HG03097 (cell line): Measurements from ENCODE around the gene TOMM5.
"Not testable (repeated sequence)": the region's sequence is repeated elsewhere in the genome, so short reads cannot be mapped to it uniquely, and the experiment has no call there.

Experiments
- ATAC-seq: cut with Tn5 transposase; IDR thresholded peaks from one replicate; pipeline ENCODE4 v1.9.1; 2021; ENCODE audit not compliant: unreplicated experiment, low FRiP score

Gene TOMM5

GRCh38 chr9:37617161-37617560, 24.8 kb upstream of the TOMM5 start:
- no peak for ATAC-seq

DNA sequence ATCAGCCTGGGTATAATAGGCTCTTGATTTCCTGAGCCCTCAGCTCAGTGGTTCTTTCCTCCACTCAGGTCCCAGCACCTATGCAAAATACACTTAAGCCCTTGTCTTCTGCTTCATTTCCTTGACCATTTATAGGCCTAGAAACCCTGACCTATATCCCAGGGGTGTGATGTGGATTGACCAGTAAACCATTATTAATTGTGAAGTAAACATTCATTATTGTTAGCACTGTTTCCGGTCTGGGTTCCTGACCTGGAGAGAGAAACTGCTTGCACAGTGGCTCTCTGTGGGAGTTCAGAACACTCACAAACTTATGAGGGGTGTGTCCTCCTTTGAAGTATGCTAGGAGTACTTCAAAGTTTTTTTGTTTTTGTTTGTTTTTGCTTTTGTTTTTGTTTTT, 19.6 kb upstream of the TOMM5 start:
- ATAC-seq, result no peak

- no peak for ATAC-seq
Observed at GRCh38 chr9:37611014-37611413, 18.6 kb upstream of the TOMM5 start.

DNA sequence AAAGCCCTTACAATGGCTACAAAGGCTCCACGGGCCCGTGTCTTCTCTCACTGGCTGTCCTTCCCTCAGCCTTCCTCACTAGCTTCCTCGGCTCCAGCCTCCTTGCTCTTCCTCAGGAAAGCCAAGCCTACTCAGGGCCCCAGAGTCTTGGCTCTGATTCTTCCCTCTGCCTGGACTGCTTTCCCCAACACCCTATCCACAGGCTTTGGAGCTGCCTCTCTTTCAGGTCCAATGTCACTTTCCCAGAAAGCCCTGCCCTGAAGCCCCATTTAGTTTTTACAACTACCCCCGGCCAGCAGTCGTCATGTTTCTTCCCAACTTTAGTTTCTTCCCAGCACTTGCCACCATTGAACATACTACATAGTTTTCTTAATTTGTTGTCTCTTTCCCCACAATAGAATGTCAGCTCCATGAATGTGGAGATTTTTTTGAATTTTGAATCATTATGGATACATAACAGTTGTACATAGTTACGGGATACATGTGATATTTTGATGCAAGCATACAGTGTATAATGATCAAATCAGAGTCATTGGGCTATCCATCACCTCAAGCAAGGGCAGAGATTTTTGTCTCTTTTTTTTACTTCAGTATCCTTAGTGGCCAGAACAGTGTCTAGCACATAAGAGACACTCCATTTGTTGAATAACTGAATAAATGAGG, 17.5 kb upstream of the TOMM5 start:
- ATAC-seq, result no peak

DNA sequence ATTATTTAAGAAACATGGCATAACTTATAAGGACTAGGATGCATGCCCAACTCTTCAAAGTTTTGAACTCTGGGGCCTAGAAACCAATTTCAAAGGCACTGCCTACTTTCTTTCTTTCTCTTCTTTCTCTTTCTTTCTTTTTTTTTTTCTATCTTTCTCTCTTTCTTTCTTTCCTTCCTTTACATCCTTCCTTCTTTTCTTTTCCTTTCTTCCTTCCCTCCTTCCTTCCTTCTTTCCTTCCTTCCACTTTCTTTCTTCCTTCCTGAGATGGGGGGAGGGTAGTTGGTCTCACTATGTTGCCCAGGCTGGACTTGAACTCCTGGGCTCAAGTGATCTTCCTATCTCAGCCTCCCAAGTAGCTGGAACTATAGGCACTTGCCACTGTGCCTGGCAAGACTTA, 15.9 kb upstream of the TOMM5 start:
- no peak for ATAC-seq

GRCh38 chr9:37604296-37604695, 11.9 kb upstream of the TOMM5 start:
- no peak for ATAC-seq

DNA sequence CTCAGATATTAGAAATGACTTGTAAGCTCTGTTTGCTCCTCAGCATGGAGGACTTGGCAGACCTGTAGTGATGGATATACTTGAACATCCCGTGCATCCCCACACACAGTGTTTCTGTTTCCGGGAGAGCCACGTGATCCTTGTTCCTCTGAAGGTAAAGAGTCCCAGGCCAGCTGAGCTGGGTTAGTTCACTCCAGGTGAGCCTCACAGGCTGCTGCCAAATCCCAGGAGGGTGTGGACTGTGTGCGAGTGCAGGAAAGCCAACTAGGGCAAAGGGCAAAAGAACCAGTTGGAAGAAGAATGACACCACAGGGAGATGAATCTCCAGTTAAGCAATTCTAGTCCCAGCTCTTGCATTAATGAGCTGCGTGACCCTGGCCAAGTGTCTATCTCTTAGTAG, 10.4 kb upstream of the TOMM5 start:
- no peak for ATAC-seq

- ATAC-seq, result not testable (repeated sequence)
Observed at GRCh38 chr9:37602061-37602460, 9.7 kb upstream of the TOMM5 start.

DNA sequence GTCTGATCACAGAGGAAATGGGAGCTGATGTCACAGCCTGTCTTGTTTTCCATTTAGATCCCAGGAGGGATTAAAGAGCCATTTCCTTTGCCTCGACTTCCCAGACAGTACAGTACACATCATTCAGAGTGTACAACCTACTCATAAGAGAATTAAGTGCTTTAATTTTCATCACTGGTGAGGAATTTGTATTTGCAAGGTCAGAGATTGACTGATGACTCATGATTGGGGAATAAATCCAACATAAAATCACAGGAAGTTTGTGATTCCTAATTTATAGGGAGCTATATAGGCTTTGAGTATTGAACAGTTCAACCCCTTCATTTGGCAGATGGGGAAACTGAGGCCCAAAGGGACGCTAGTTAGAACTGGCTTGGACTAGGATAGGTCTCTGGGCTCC, 4.1 kb upstream of the TOMM5 start:
- ATAC-seq, result no peak

- no peak for ATAC-seq
Observed at GRCh38 chr9:37593883-37594448, 1.6 kb upstream of the TOMM5 start.

DNA sequence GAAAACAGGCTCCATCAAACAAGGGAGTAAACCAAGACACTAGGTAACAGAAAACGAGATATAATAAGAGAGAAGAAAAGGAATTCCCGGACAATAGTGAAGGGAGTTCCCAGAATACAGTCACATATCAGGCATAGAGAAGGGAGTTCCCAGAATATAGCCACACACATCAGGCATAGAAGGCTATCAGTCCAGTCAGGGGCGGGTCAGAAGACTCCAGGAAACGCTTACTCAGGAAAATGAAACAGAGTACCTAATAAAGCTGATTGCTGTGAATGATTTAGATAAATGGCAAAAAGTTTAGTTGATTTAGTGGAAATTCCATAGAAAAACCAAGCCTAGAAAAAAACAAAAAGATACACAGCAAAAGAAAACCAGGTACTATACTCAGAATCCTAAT, 4.9 kb downstream of the TOMM5 start:
- ATAC-seq, result no peak

DNA sequence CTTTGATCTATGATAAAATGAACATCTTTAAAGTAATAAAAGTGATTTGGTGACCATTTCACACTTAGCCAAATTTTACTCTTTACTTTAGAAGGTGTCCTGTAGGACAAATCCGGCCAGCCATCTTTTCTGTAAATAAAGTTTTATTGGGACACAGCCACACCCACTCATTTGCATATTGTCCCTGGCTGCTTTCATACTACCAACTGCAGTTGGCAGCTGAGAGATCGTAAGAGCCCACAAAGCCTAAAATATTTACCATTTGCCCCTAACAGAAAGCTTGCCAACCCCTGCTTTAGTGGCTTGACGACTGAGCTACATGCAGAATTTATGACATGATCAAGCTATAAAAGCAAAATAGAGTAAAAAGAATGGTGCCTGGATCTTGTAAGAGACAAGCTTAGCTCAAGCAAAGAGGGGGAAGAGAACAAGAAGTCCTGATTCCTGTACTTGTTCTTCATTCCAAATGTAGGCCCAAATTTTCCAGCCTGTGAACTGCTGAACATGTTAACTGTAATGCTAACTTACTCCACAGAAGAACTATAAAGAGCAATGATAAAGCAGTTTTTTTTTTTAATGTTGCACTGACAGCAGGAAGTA, 8.8 kb downstream of the TOMM5 start:
- no peak for ATAC-seq

GRCh38 chr9:37582548-37583157, 9.7 kb downstream of the TOMM5 start:
- ATAC-seq, result no peak

DNA sequence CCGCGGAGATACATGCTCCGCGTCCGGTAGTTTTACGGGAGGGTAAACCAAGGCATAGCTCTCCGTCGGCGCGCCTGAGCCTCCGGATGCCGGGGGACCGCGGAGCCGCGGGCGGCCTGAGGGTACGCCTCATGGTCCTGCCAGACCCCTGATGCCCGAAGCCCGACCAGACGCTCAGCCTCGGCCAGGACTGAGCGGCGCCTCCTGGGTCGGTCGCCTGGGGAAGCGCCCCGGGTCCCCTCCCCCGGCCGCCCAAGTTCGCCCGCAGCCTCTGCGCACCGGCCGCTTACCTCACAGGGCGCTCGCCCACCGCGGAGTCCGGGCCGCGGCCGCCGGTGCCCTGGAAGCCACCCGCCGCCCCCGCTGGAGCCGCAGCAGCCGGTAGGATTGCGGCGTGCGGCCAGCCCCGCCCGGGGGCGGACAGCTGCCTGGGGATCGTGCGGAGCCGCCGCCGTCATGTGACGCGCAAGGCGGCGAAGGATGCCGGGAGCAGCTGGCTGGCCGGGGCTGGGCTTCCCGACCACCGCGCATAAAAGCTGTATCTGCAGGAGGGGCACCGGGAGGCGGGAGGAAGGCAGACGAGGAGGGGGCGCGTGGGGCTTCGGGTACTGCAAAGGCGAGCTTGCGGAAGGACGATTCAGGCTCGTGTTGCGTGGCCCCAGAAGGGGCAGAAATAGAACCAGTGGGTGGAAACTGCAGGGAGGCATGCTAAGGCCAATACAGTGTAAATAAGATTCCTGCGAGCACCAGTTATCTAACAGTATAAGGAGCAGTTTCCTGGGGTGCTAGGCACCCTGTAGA, 16.3 kb downstream of the TOMM5 start, which contains the start of gene FBXO10:
TSS of gene FBXO10 (minus strand) at position 460 of the 801 bp plus-strand sequence. CDS start 34,612 bp downstream, outside the sequence.
- peak; percentile 56 for ATAC-seq

DNA sequence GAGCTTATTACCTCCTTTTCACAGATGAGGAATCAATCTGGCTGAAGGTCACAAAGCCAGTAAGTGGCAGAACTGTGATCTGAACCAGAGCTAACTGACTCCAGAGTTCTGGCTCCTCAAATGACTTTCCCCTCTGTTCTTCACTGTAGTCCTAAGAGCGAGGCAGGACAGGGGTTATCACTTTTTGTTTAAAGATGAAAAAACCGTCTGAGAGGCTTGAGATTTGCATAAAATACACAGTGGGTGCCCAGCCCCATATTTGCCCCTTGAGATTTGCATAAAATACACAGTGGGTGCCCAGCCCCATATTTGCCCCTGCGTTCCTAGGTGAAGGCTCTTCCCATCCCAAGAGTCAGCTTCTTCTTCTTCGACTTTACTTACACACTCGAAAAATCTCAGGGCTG, 16.9 kb downstream of the TOMM5 start:
- ATAC-seq, result peak; percentile 21

DNA sequence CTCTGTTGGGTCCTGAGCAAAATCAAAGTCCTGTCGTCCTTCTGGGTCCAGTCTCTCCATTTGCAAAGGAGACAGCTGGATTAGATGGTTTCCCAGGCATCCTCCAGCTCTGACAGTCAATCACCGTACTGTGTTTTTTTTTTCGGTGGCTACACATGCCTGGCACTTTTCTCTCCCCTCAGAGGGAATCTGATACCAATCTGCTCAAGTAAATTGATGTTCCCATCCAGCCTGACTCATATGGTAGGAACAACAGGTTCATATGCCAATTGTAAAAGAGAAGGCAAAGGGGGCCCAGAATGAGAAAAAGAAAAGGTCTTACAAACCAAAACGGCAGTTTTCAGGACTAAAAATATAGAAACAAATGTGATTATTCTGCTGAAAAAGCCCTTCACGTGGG, 17.4 kb downstream of the TOMM5 start:
- ATAC-seq, result no peak

- ATAC-seq, result no peak
Observed at GRCh38 chr9:37574241-37574721, 18.1 kb downstream of the TOMM5 start.

DNA sequence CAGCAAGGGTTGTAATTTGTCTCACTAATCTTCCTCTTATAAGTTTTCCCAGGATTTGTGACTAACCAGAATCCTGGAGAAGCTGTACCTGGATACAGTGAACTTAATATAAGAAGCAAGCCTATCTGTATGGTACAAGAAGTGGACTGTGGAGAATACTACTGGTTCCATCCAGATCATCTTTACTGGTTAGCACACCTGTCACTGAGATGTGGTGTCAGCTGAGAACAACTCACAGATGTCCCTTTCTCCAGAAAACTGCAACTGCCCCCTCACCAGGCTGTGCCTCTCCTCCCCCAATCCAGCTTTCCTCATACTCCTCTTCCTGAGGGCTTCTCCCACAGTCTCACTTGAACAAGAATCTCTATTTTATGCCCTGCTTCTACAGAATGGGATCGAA, 21.1 kb downstream of the TOMM5 start:
- no peak for ATAC-seq

- no peak for ATAC-seq
Observed at GRCh38 chr9:37566716-37567115, 25.7 kb downstream of the TOMM5 start.

DNA sequence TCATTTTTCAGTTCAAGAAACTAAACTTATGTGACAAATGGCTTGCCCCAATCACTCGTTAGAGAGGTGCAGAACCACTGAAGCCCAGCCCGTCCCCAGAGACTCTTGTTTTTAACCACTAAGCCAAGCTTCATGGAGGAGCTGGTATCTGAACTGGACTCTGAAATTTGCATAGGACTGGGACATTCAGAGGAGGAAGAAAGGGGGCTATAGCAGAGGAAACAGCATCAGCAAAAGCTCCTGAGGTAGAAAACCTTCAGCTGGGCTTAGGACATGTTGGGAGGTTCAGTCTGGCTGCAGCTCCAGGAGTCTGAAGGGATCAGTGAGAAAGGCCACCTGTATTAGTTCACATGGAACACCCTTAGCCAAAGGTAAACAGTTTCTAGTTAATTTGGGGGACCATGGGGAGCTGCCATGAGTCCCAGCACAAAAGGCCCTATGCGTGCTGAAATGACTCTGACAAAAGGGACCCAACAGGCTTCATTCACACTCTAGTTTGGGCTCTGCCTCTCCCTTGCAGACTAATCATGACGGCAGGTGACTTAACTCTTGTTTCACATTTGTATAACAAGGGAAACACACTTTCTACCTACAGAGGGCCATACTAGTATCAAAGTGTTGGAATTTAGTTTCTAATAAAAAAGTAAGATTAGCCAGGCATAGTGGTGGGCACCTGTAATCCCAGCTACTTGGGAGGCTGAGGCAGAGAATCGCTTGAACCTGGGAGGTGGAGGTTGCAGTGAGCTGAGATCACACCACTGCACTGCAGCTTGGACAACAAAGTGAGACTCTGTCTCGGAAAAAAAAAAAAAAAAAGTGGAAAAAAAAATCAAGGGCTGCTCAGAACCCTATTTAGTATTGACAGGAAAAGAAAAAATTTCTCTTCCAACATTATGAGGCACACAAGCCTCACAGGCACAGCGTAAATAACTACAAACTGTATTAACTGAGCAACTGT, 26.5 kb downstream of the TOMM5 start:
- peak; percentile 58 for ATAC-seq
